AG10803 (cell line): Measurements from ENCODE around the gene IFI44.

Experiments used
- DNase-seq: peaks from one replicate; pipeline ENCODE4 v3.0.0; 2010; ENCODE audit warnings: low read depth
- H3K4me3 ChIP-seq: 2 replicates; pipeline ENCODE4 v1.5.1; 2011; ENCODE audit warnings: mild to moderate bottlenecking, low read length, control low read depth
- TF ChIP-seq, protein P1 (sequence below): conservative IDR thresholded peaks from 2 replicates; pipeline ENCODE4 v1.5.1; 2011; ENCODE audit warnings: mild to moderate bottlenecking, low read length, control low read depth, inconsistent platforms

Gene IFI44

GRCh38 chr1:78650114-78650660 lies 556 bp downstream of the IFI44 start:
- peak; percentile 8 for DNase-seq
- peak overlapping the region; percentile 62 for H3K4me3 ChIP-seq
- TF ChIP-seq, protein P1, sequence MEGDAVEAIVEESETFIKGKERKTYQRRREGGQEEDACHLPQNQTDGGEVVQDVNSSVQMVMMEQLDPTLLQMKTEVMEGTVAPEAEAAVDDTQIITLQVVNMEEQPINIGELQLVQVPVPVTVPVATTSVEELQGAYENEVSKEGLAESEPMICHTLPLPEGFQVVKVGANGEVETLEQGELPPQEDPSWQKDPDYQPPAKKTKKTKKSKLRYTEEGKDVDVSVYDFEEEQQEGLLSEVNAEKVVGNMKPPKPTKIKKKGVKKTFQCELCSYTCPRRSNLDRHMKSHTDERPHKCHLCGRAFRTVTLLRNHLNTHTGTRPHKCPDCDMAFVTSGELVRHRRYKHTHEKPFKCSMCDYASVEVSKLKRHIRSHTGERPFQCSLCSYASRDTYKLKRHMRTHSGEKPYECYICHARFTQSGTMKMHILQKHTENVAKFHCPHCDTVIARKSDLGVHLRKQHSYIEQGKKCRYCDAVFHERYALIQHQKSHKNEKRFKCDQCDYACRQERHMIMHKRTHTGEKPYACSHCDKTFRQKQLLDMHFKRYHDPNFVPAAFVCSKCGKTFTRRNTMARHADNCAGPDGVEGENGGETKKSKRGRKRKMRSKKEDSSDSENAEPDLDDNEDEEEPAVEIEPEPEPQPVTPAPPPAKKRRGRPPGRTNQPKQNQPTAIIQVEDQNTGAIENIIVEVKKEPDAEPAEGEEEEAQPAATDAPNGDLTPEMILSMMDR, result no peak

DNA sequence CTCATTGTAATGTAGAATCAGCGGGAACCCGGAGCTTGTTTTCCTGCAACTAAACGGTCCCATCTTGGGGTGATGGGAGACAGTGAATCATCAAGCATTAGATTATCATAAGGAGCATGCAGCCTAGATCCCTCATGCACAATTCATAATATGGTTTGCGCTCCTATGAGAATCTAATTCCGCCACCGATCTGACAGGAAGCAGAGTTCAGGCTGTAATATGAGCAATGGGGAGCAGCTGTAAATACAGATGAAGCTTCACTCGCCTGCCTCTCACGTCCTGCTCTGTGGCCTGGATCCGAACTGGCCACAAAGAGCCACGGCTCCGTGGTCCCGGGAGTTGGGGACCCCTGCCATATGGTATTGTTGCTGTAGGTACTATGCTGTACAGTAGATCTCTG lies 1.6 kb downstream of the IFI44 start:
- peak overlapping the region; percentile 62 for H3K4me3 ChIP-seq
- TF ChIP-seq, protein P1, result no peak
- peak; percentile 62 for DNase-seq

DNA sequence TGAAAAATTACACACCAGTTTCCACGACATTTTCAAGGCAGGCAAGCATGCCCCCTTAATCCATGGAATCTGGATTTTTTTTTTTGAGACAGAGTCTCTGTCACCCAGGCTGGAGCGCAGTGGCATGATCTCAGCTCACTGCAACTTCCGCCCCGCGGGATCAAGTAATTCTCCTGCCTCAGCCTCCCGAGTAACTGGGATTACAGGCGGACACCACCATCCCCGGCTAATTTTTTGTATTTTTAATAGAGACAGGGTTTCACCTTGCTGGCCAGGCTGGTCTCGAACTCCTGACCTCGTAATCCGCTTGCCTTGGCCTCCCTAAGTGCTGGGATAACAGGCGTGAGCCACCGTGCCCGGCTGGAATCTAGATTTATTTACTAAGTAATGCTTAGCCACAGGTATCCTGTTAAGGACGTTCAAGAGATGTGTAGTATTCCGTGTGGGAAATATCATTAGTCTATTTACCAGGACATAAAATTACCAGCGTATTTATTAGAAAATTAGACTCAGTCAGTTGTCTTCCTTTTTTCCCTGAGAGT lies 2.5 kb downstream of the IFI44 start:
- TF ChIP-seq, protein P1, result no peak
- H3K4me3 ChIP-seq, result peak overlapping the region; percentile 62; the same call in 1 of the 2 replicates
- DNase-seq, result no peak

DNA sequence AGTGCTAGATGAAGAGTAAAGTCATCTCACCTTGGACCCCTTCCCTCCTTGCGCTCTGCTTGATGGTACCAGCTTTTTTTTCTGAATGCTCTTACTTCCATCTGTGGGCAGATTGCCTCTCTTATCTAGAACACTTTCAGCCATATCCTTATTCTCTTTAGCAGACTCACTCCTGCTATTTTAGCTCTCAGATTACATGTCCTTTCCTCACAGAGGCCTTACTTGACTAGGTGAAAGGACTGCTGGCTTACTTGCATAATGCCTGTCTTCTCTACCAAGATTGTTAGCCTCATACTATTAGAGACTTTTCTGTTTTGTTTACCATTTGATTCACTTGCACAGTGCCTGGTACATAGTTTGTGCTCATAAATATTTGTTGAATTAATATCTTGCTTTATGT lies 9.3 kb downstream of the IFI44 start:
- DNase-seq, result no peak
- no peak overlapping the region for H3K4me3 ChIP-seq
- TF ChIP-seq, protein P1, result no peak

GRCh38 chr1:78663923-78664322 lies 14.3 kb downstream of the IFI44 start:
- TF ChIP-seq, protein P1, result no peak
- H3K4me3 ChIP-seq, result no peak overlapping the region
- DNase-seq, result no peak

DNA sequence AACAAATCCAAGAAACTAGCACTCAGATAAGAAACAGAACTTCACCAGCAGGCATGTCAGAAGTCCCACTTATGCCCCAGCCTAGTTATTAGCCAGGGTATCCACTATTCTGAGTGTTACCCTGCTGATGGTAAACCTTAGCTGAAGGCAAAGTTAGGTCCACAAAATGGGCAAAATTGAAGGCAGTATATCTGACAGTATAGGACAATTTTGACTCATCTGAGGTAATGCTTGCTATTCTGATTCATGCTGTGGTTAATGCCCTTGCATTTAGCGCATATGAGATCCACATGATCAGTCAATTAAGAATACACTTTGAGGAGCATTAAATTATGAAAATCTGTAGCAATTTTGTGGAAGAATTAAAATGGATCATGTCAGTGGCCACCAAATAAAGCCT lies 15.1 kb downstream of the IFI44 start:
- TF ChIP-seq, protein P1, result no peak

DNA sequence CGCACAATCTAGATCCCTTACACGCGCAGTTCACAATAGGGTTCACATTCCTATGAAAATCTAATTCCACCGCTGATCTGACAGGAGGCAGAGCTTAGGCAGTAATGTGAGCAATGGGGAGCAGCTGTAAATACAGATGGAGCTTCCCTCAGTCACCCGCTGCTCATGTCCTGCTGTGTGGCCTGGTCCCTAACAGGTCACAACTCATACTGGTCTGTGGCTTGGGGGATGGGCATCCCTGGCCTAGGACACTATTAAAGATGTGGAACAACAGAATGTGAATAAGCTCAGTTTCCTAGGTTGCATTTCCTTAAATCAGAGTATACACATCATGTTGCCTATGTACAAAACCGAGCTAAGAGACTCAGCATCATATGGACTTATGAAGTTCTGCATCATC lies 16.2 kb downstream of the IFI44 start:
- no peak overlapping the region for H3K4me3 ChIP-seq
- TF ChIP-seq, protein P1, result no peak
- no peak for DNase-seq

More for the DNA sequence above, 15.1 kb downstream of the IFI44 start:
- H3K4me3 ChIP-seq, result no peak overlapping the region
- DNase-seq, result no peak
